Thymus (tissue), 11 donors: ENCODE measurements around the gene WDR17. TPM values are rescaled to one million over a fixed set of nuclear protein-coding genes. Genes with fewer than 3 reads are reported as not detected.

Source experiments
- DNase-seq, 9 donors: peaks; one replicate each; pipeline ENCODE4 v3.0.0-alpha.2; 2013; ENCODE audit warnings: low spot score in 9 of 9, low read depth in 6 of 9, missing footprints in 1 of 9
- H3K27ac ChIP-seq, 2 donors: one replicate each; pipeline ENCODE4 v1.5.1; 2013; ENCODE audit warnings: control low read depth in 1 of 2, low read depth in 1 of 2, low read length in 1 of 2, mild to moderate bottlenecking in 1 of 2, moderate library complexity in 1 of 2
- H3K27me3 ChIP-seq, 2 donors: one replicate each; pipeline ENCODE4 v1.5.1; 2013; ENCODE audit warnings: low read length in 1 of 2; ENCODE audit not compliant: control insufficient read depth in 2 of 2, insufficient read depth in 1 of 2
- H3K36me3 ChIP-seq, 2 donors: one replicate each; pipeline ENCODE4 v1.5.1; 2013; ENCODE audit warnings: low read length in 1 of 2, mild to moderate bottlenecking in 1 of 2, moderate library complexity in 1 of 2; ENCODE audit not compliant: control insufficient read depth in 2 of 2, insufficient read depth in 2 of 2
- H3K4me1 ChIP-seq, 2 donors: one replicate each; pipeline ENCODE4 v1.5.1; 2013; ENCODE audit warnings: low read length in 2 of 2; ENCODE audit not compliant: control insufficient read depth in 2 of 2, insufficient read depth in 2 of 2
- H3K4me3 ChIP-seq, 2 donors: one replicate each; pipeline ENCODE4 v1.5.1; 2013; ENCODE audit warnings: low read length in 2 of 2, control low read depth in 1 of 2, mild to moderate bottlenecking in 1 of 2
- H3K9me3 ChIP-seq, 2 donors: one replicate each; pipeline ENCODE4 v1.5.1; 2013; ENCODE audit warnings: low read length in 1 of 2, mild to moderate bottlenecking in 1 of 2; ENCODE audit not compliant: control insufficient read depth in 2 of 2, insufficient read depth in 1 of 2
- whole genome bisulfite sequencing: extraction: QIAGEN DNeasy Blood & Tissue Kit; methylation state at CpG from one replicate; pipeline ENCODE4 v1.1.7; 2013; 5-methylcytosine and 5-hydroxymethylcytosine counted together
- polyA plus RNA-seq: library from polyadenylated mRNA; stranded (reverse); fragments of 200-250 nt; gene quantifications from one replicate; pipeline ENCODE4 v1.2.3, GENCODE V29; 2013
- total RNA-seq: library from RNA; stranded (reverse); fragments of 120-200 nt; gene quantifications from one replicate; pipeline ENCODE4 v1.2.4, GENCODE V29; 2013
- donor health status: healthy.

Gene WDR17
- total and polyA plus RNA-seq, 2 donors: 0.23 to 0.52 TPM

- no peaks in the 10 kb centered on the region for H3K27me3 ChIP-seq
- no peak for DNase-seq
- 96% methylated on average over 4 of the region's 4 CpGs for WGBS
- H3K27ac ChIP-seq: no peak overlapping the region
- H3K9me3 ChIP-seq: no peaks in the 10 kb centered on the region
- H3K4me1 ChIP-seq: no peaks in the 10 kb centered on the region
- no peak overlapping the region for H3K4me3 ChIP-seq
- no peaks in the 10 kb centered on the region for H3K36me3 ChIP-seq
Observed at GRCh38 chr4:176125063-176125462, 59.4 kb downstream of the WDR17 start.

- DNase-seq: no peak
- Histone ChIP-seq H3K9me3 (no peaks in the 10 kb centered on the region), H3K36me3 (no peaks in the 10 kb centered on the region), H3K27me3 (no peaks in the 10 kb centered on the region), H3K27ac (no peak overlapping the region), H3K4me3 (no peak overlapping the region), H3K4me1 (no peaks in the 10 kb centered on the region)
- 96% methylated on average over 2 of the region's 2 CpGs for WGBS
Observed at GRCh38 chr4:176134670-176135069, 69.0 kb downstream of the WDR17 start.

- H3K4me3 ChIP-seq: no peak overlapping the region
- no peak overlapping the region for H3K27ac ChIP-seq
- H3K9me3 ChIP-seq: no peaks in the 10 kb centered on the region
- H3K36me3 ChIP-seq: no peaks in the 10 kb centered on the region
- no peaks in the 10 kb centered on the region for H3K27me3 ChIP-seq
- H3K4me1 ChIP-seq: no peaks in the 10 kb centered on the region
- DNase-seq: no peak
Observed at GRCh38 chr4:176137631-176138030, 72.0 kb downstream of the WDR17 start.

- no peaks in the 10 kb centered on the region for H3K9me3 ChIP-seq
Observed at GRCh38 chr4:176139518-176139917, 73.9 kb downstream of the WDR17 start.

GRCh38 chr4:176142253-176142652, 76.6 kb downstream of the WDR17 start:
- Histone ChIP-seq H3K27me3 (no peaks in the 10 kb centered on the region), H3K4me1 (no peaks in the 10 kb centered on the region), H3K27ac (no peak overlapping the region), H3K4me3 (no peak overlapping the region), H3K36me3 (no peaks in the 10 kb centered on the region), H3K9me3 (no peaks in the 10 kb centered on the region)
- DNase-seq: no peak
- 95% methylated on average over 2 of the region's 2 CpGs for WGBS

More at GRCh38 chr4:176139518-176139917, 73.9 kb downstream of the WDR17 start:
- Histone ChIP-seq H3K4me3 (no peak overlapping the region), H3K27ac (no peak overlapping the region), H3K4me1 (no peaks in the 10 kb centered on the region), H3K36me3 (no peaks in the 10 kb centered on the region), H3K27me3 (no peaks in the 10 kb centered on the region)
- DNase-seq: no peak

GRCh38 chr4:176149680-176150355, 84.2 kb downstream of the WDR17 start:
- no peak for DNase-seq
- Histone ChIP-seq H3K4me1 (no peaks in the 10 kb centered on the region), H3K36me3 (no peaks in the 10 kb centered on the region), H3K27me3 (no peaks in the 10 kb centered on the region), H3K27ac (no peak overlapping the region), H3K9me3 (no peaks in the 10 kb centered on the region), H3K4me3 (no peak overlapping the region)
- 94% methylated on average over 3 of the region's 3 CpGs for WGBS

GRCh38 chr4:176150356-176150682, 84.7 kb downstream of the WDR17 start:
- no peaks in the 10 kb centered on the region for H3K4me1 ChIP-seq
- no peak overlapping the region for H3K4me3 ChIP-seq
- H3K9me3 ChIP-seq: no peaks in the 10 kb centered on the region
- no peak overlapping the region for H3K27ac ChIP-seq
- no peaks in the 10 kb centered on the region for H3K36me3 ChIP-seq
- peak in 1 of 9 donors; percentile 11 for DNase-seq
- H3K27me3 ChIP-seq: no peaks in the 10 kb centered on the region

- no peak for DNase-seq
- Histone ChIP-seq H3K36me3 (no peaks in the 10 kb centered on the region), H3K27me3 (no peaks in the 10 kb centered on the region), H3K4me3 (no peak overlapping the region), H3K9me3 (no peaks in the 10 kb centered on the region), H3K4me1 (no peaks in the 10 kb centered on the region), H3K27ac (no peak overlapping the region)
- 94% methylated on average over 2 of the region's 2 CpGs for WGBS
Observed at GRCh38 chr4:176150704-176151103, 85.1 kb downstream of the WDR17 start.

GRCh38 chr4:176153124-176153523, 87.5 kb downstream of the WDR17 start:
- H3K4me3 ChIP-seq: no peak overlapping the region
- no peak for DNase-seq
- H3K36me3 ChIP-seq: no peaks in the 10 kb centered on the region
- no peaks in the 10 kb centered on the region for H3K27me3 ChIP-seq
- WGBS: 96% methylated on average over 4 of the region's 4 CpGs
- no peaks in the 10 kb centered on the region for H3K9me3 ChIP-seq
- no peak overlapping the region for H3K27ac ChIP-seq
- no peaks in the 10 kb centered on the region for H3K4me1 ChIP-seq

- Histone ChIP-seq H3K4me3 (no peak overlapping the region), H3K27me3 (no peaks in the 10 kb centered on the region), H3K9me3 (no peaks in the 10 kb centered on the region), H3K27ac (no peak overlapping the region), H3K36me3 (no peaks in the 10 kb centered on the region), H3K4me1 (no peaks in the 10 kb centered on the region)
- 97% methylated on average over 5 of the region's 5 CpGs for WGBS
- DNase-seq: no peak
Observed at GRCh38 chr4:176156656-176157055, 91.0 kb downstream of the WDR17 start.
